ENCODE measurements around the gene EARS2. TPM values are rescaled to one million over a fixed set of nuclear protein-coding genes. Genes with fewer than 3 reads are reported as not detected.

EARS2 gene
- total RNA-seq (10 to 100 TPM; 10.6 to 19.2 (median 15.1) TPM), polyA plus RNA-seq (10 to 100 TPM; 14.0 to 15.7 TPM), total RNA-seq (16.0 reads per million, percentile 45 among the genes with 10 or more reads in this experiment)

- Histone ChIP-seq H3K27me3 (ENCODE audit: control insufficient read depth in 2 of 2, insufficient read depth in 2 of 2, low read length in 2 of 2) (no peaks in the 10 kb centered on the region), H3K36me3 (ENCODE audit: control insufficient read depth in 2 of 3, insufficient read depth in 3 of 3, low read length in 3 of 3) (peaks cover 3 to 44% (median 4%) of the 10 kb centered on the region in 3 experiments), H3K9me3 (ENCODE audit: control insufficient read depth in 2 of 3, low read length in 3 of 3) (no peaks in the 10 kb centered on the region), H3K4me1 (ENCODE audit: control insufficient read depth in 2 of 2, insufficient read depth in 2 of 2, low read length in 2 of 2) (peaks cover 15 to 17% of the 10 kb centered on the region in 2 donors), H3K27ac (ENCODE audit: low read depth, low read length) (peak within 1 kb of the TSS; percentile 85), H3K4me3 (ENCODE audit: low read length) (peak within 1 kb of the TSS; percentile 98)
- ChIA-PET CTCF (no interaction called here), POLR2A (interaction anchor here (0.8 to 1.5 kb wide), 4 partner anchors 35 to 84 kb away, joined by 3 to 5 read pairs (median 4); partner anchors contain the start of genes DCTN5, GGA2 and PALB2)
- peaks cover 0 to 17% (median 5%) of the 10 kb centered on the region in 5 donors for H3K36me3 Mint-ChIP-seq
- intact Hi-C loops (cut with micrococcal nuclease): loop anchor here (1.0 to 5.0 kb wide), 8 partner anchors 39 to 1365 kb away; partner anchors contain the start of genes COG7 (in 2 of the 2), DCTN5 (in 2 of the 2), GGA2 (in 2 of the 2) and NDUFAB1 (in 2 of the 2)
- no peaks in the 10 kb centered on the region for H3K27me3 Mint-ChIP-seq
- DNase-seq (peak; percentile 91 to 99 (median 95)), ATAC-seq (peak; percentile 92)
- H3K9me3 Mint-ChIP-seq: no peaks in the 10 kb centered on the region
- H3K4me3 Mint-ChIP-seq: peak within 1 kb of the TSS; percentile 92 to 97 (median 93)
- H3K4me1 Mint-ChIP-seq: peaks cover 14 to 45% (median 36%) of the 10 kb centered on the region in 7 donors
- peak within 1 kb of the TSS; percentile 85 to 96 (median 94) for H3K27ac Mint-ChIP-seq
These were observed at the start of gene EARS2, which contains the start of gene UBFD1 for GRCh38 chr16:23556881-23557778. Gene EARS2, minus strand, starts transcription at chr16:23557350. Its CDS starts 7 bp downstream, at chr16:23557343. Gene UBFD1, plus strand, starts transcription at chr16:23557727. Its CDS starts 16 bp downstream, at chr16:23557743.

GRCh38 chr16:23597003-23597756 lies 40.0 kb upstream of the EARS2 start:
- Mint-ChIP-seq H3K27ac (peak overlapping the region in 8 of 9 donors; percentile 14 to 84 (median 48)), H3K27me3 (no peaks in the 10 kb centered on the region), H3K4me3 (peak overlapping the region; percentile 18 to 74 (median 55)), H3K36me3 (peaks cover 0 to 4% (median 3%) of the 10 kb centered on the region in 5 donors), H3K4me1 (peaks cover 12 to 38% (median 20%) of the 10 kb centered on the region in 7 donors), H3K9me3 (no peaks in the 10 kb centered on the region)
- Histone ChIP-seq H3K4me1 (ENCODE audit: control insufficient read depth in 2 of 2, insufficient read depth in 2 of 2, low read length in 2 of 2) (peaks cover 5 to 13% of the 10 kb centered on the region in 2 donors), H3K36me3 (ENCODE audit: control insufficient read depth in 2 of 3, insufficient read depth in 3 of 3, low read length in 3 of 3) (peaks cover under 1 to 29% (median 1%) of the 10 kb centered on the region in 3 experiments), H3K27me3 (ENCODE audit: control insufficient read depth in 2 of 2, insufficient read depth in 2 of 2, low read length in 2 of 2) (no peaks in the 10 kb centered on the region), H3K9me3 (ENCODE audit: control insufficient read depth in 2 of 3, low read length in 3 of 3) (no peaks in the 10 kb centered on the region), H3K27ac (ENCODE audit: low read depth, low read length) (no peak overlapping the region), H3K4me3 (ENCODE audit: low read length) (no peak overlapping the region)
- ATAC-seq (no peak), DNase-seq (peak in 1 of 9 donors; percentile 2)
- CTCF ChIA-PET: interaction anchor here (0.6 to 1.1 kb wide), 2 partner anchors 25 to 1459 kb away, joined by 3 read pairs; no protein-coding TSS in a partner anchor
- POLR2A ChIA-PET: interaction anchor here (0.6 to 1.1 kb wide), 5 partner anchors 10 to 43 kb away, joined by 3 to 5 read pairs (median 3); partner anchors contain the start of genes EARS2, PALB2 and UBFD1
- intact Hi-C loops (cut with micrococcal nuclease): loop anchor here in 1 of 2 donors (2.0 to 5.0 kb wide), 3 partner anchors 82 to 940 kb away; partner anchors contain the start of genes COG7, PLK1 and RBBP6

- POLR2A ChIA-PET: interaction anchor here (0.6 to 1.1 kb wide), 5 partner anchors 11 to 44 kb away, joined by 3 to 5 read pairs (median 3); partner anchors contain the start of genes EARS2, PALB2 and UBFD1
- Mint-ChIP-seq H3K36me3 (peaks cover 0 to 10% (median 9%) of the 10 kb centered on the region in 5 donors), H3K4me3 (peak within 1 kb of the TSS; percentile 74 to 89 (median 84)), H3K9me3 (no peaks in the 10 kb centered on the region), H3K27ac (peak within 1 kb of the TSS; percentile 65 to 89 (median 83)), H3K4me1 (peaks cover 17 to 48% (median 29%) of the 10 kb centered on the region in 7 donors), H3K27me3 (no peaks in the 10 kb centered on the region)
- Histone ChIP-seq H3K27ac (ENCODE audit: low read depth, low read length) (peak within 1 kb of the TSS; percentile 94), H3K9me3 (ENCODE audit: control insufficient read depth in 2 of 3, low read length in 3 of 3) (no peaks in the 10 kb centered on the region), H3K4me1 (ENCODE audit: control insufficient read depth in 2 of 2, insufficient read depth in 2 of 2, low read length in 2 of 2) (peaks cover 5 to 13% of the 10 kb centered on the region in 2 donors), H3K36me3 (ENCODE audit: control insufficient read depth in 2 of 3, insufficient read depth in 3 of 3, low read length in 3 of 3) (peaks cover 6 to 33% (median 8%) of the 10 kb centered on the region in 3 experiments), H3K27me3 (ENCODE audit: control insufficient read depth in 2 of 2, insufficient read depth in 2 of 2, low read length in 2 of 2) (no peaks in the 10 kb centered on the region), H3K4me3 (ENCODE audit: low read length) (peak within 1 kb of the TSS; percentile 82)
- intact Hi-C loops (cut with micrococcal nuclease): loop anchor here (1.0 to 5.0 kb wide), 6 partner anchors 39 to 941 kb away; partner anchors contain the start of genes DCTN5 (in 2 of the 2), EARS2 (in 2 of the 2), PALB2 (in 2 of the 2) and UBFD1 (in 2 of the 2)
- CTCF ChIA-PET: interaction anchor here (1.1 kb wide), 1 partner anchor 26 kb away, joined by 3 read pairs; no protein-coding TSS in a partner anchor
- DNase-seq (peak; percentile 82 to 97 (median 89)), ATAC-seq (peak; percentile 100)
These were observed 39.0 kb upstream of the EARS2 start, which contains the start of gene NDUFAB1 for GRCh38 chr16:23595951-23596720. Gene NDUFAB1, minus strand, starts transcription at chr16:23596316. Its CDS starts 26 bp downstream, at chr16:23596290.

GRCh38 chr16:23595246-23595950 lies 38.2 kb upstream of the EARS2 start:
- Histone ChIP-seq H3K4me1 (ENCODE audit: control insufficient read depth in 2 of 2, insufficient read depth in 2 of 2, low read length in 2 of 2) (peaks cover 5 to 13% of the 10 kb centered on the region in 2 donors), H3K27ac (ENCODE audit: low read depth, low read length) (peak overlapping the region; percentile 94), H3K27me3 (ENCODE audit: control insufficient read depth in 2 of 2, insufficient read depth in 2 of 2, low read length in 2 of 2) (no peaks in the 10 kb centered on the region), H3K9me3 (ENCODE audit: control insufficient read depth in 2 of 3, low read length in 3 of 3) (no peaks in the 10 kb centered on the region), H3K4me3 (ENCODE audit: low read length) (peak overlapping the region; percentile 82), H3K36me3 (ENCODE audit: control insufficient read depth in 2 of 3, insufficient read depth in 3 of 3, low read length in 3 of 3) (peaks cover 6 to 35% (median 8%) of the 10 kb centered on the region in 3 experiments)
- ChIA-PET POLR2A (interaction anchor here (0.6 kb wide), 1 partner anchor 375 kb away, joined by 3 read pairs; no protein-coding TSS in a partner anchor), CTCF (no interaction called here)
- Mint-ChIP-seq H3K9me3 (peaks cover 0 to 2% (median 0%) of the 10 kb centered on the region in 11 donors), H3K36me3 (peaks cover 0 to 15% (median 8%) of the 10 kb centered on the region in 5 donors), H3K27me3 (no peaks in the 10 kb centered on the region), H3K4me1 (peaks cover 17 to 52% (median 29%) of the 10 kb centered on the region in 7 donors), H3K27ac (peak overlapping the region; percentile 14 to 85 (median 63)), H3K4me3 (peak overlapping the region; percentile 74 to 89 (median 82))
- DNase-seq: no peak
- ATAC-seq: no peak
- intact Hi-C loops (cut with micrococcal nuclease): loop anchor here in 1 of 2 donors (5.0 kb wide), 1 partner anchor 942 kb away; the partner anchor contains the start of gene RBBP6

GRCh38 chr16:23594186-23594585 lies 37.0 kb upstream of the EARS2 start:
- peaks cover 3 to 18% (median 12%) of the 10 kb centered on the region in 5 donors for H3K36me3 Mint-ChIP-seq
- peak overlapping the region in 2 of 9 donors; percentile 19 to 53 for H3K27ac Mint-ChIP-seq
- ChIA-PET POLR2A (no interaction called here), CTCF (no interaction called here)
- H3K4me1 Mint-ChIP-seq: peaks cover 17 to 56% (median 32%) of the 10 kb centered on the region in 7 donors
- peak overlapping the region in 5 of 10 donors; percentile 2 to 87 (median 79) for H3K4me3 Mint-ChIP-seq
- H3K27ac ChIP-seq (ENCODE audit: low read depth, low read length): no peak overlapping the region
- H3K27me3 Mint-ChIP-seq: no peaks in the 10 kb centered on the region
- H3K27me3 ChIP-seq (ENCODE audit: control insufficient read depth in 2 of 2, insufficient read depth in 2 of 2, low read length in 2 of 2): no peaks in the 10 kb centered on the region
- no peaks in the 10 kb centered on the region for H3K9me3 ChIP-seq (ENCODE audit: control insufficient read depth in 2 of 3, low read length in 3 of 3)
- DNase-seq: no peak
- intact Hi-C loops (cut with micrococcal nuclease): no loop called here
- H3K36me3 ChIP-seq (ENCODE audit: control insufficient read depth in 2 of 3, insufficient read depth in 3 of 3, low read length in 3 of 3): peaks cover 8 to 47% (median 12%) of the 10 kb centered on the region in 3 experiments
- H3K4me3 ChIP-seq (ENCODE audit: low read length): no peak overlapping the region
- peaks cover 0 to 2% (median 0%) of the 10 kb centered on the region in 11 donors for H3K9me3 Mint-ChIP-seq
- H3K4me1 ChIP-seq (ENCODE audit: control insufficient read depth in 2 of 2, insufficient read depth in 2 of 2, low read length in 2 of 2): peaks cover 5 to 13% of the 10 kb centered on the region in 2 donors
- no peak for ATAC-seq

Data from naive thymus-derived CD4-positive, alpha-beta T cell (primary cell).